H1 (cell line): ENCODE data around the gene HSPB1. TPM values are rescaled to one million over a fixed set of nuclear protein-coding genes. Genes with fewer than 3 reads are reported as not detected.
A peak's percentile ranks its signal among the peaks of the same experiment; 100 is the strongest.

Experiments used
- CTCF ChIA-PET: fragments of 300-600 bp; sonication (Branson Sonifier 250); formaldehyde crosslinking; loops from one replicate; lab custom pipeline; 2021; ENCODE audit not compliant: partially characterized antibody; lab: Charles Lee
- POLR2A ChIA-PET: fragments of 300-600 bp; sonication (Branson Sonifier 250); formaldehyde crosslinking; loops from one replicate; lab custom pipeline; 2021; ENCODE audit warnings: inconsistent platforms; ENCODE audit not compliant: partially characterized antibody; lab: Charles Lee
- DNase-seq, 2 experiments: peaks; one replicate each; pipeline versions ENCODE4 v3.0.0 to v3.0.0-alpha.2; 2010 to 2022; ENCODE audit warnings: low spot score in 2 of 2, low read depth in 1 of 2, mixed read lengths in 1 of 2
- FAIRE-seq: peaks from 2 replicates; lab custom pipeline; 2011; peaks lifted over from hg19 to GRCh38; lab: Jason Lieb, UNC
- H2AFZ ChIP-seq: 2 replicates; pipeline ENCODE4 v1.8.1; 2012; ENCODE audit warnings: low read length, inconsistent platforms
- H2AK5ac ChIP-seq: 2 replicates; pipeline ENCODE4 v1.6.1; 2013; ENCODE audit warnings: low read depth, low read length
- H2BK120ac ChIP-seq: replicated peaks from 2 replicates; pipeline ENCODE3; 2013; ENCODE audit warnings: low read depth, low read length, inconsistent platforms
- H2BK12ac ChIP-seq: 2 replicates; pipeline ENCODE4 v1.6.1; 2013; ENCODE audit warnings: low read depth, low read length
- H2BK15ac ChIP-seq: 2 replicates; pipeline ENCODE4 v1.6.1; 2013; ENCODE audit warnings: low read length
- H2BK20ac ChIP-seq: 2 replicates; pipeline ENCODE4 v1.6.1; 2013; ENCODE audit warnings: low read length
- H2BK5ac ChIP-seq: 2 replicates; pipeline ENCODE4 v1.6.1; 2013; ENCODE audit warnings: low read depth, low read length
- H3K14ac ChIP-seq: 2 replicates; pipeline ENCODE4 v1.6.1; 2013; ENCODE audit warnings: inconsistent platforms; ENCODE audit not compliant: insufficient read length
- H3K18ac ChIP-seq: 2 replicates; pipeline ENCODE4 v1.6.1; 2013; ENCODE audit warnings: low read length; ENCODE audit errors: extremely low read depth
- H3K23ac ChIP-seq: 2 replicates; pipeline ENCODE4 v1.6.1; 2013; ENCODE audit warnings: inconsistent platforms; ENCODE audit not compliant: insufficient read length
- H3K23me2 ChIP-seq: 2 replicates; pipeline ENCODE4 v1.6.1; 2013; ENCODE audit warnings: low read depth, low read length
- H3K27ac ChIP-seq: 2 replicates; pipeline ENCODE4 v1.6.1; 2011; ENCODE audit warnings: low read depth, low read length, inconsistent platforms
- H3K27me3 ChIP-seq, 4 experiments: replicated peaks in 1 of 4; 1 replicate in 1 of 4; 2 replicates in 3 of 4; pipeline versions ENCODE4 v1.6.1 to v1.8.1; 2011 to 2013; ENCODE audit warnings: low read length in 3 of 4, mild to moderate bottlenecking in 3 of 4, inconsistent platforms in 2 of 4, mixed read lengths in 2 of 4, moderate library complexity in 1 of 4; ENCODE audit not compliant: control insufficient read depth in 3 of 4, insufficient read depth in 3 of 4; ENCODE audit errors: extremely low read depth in 1 of 4
- H3K36me3 ChIP-seq, 4 experiments: 2 replicates each; pipeline versions ENCODE4 v1.6.1 to v1.8.1; 2011 to 2013; ENCODE audit warnings: mild to moderate bottlenecking in 4 of 4, low read length in 3 of 4, moderate library complexity in 2 of 4, control low read depth in 1 of 4, inconsistent platforms in 1 of 4; ENCODE audit not compliant: insufficient read depth in 4 of 4, control insufficient read depth in 2 of 4
- H3K4ac ChIP-seq: replicated peaks from 2 replicates; pipeline ENCODE3; 2013; ENCODE audit warnings: low read length, low read depth, mixed read lengths, inconsistent platforms; ENCODE audit not compliant: insufficient read length
- H3K4me1 ChIP-seq, 4 experiments: replicated peaks in 1 of 4; 1 replicate in 1 of 4; 2 replicates in 3 of 4; pipeline versions ENCODE4 v1.6.1 to v1.8.1; 2011 to 2013; ENCODE audit warnings: low read length in 3 of 4, inconsistent platforms in 2 of 4, mixed read lengths in 1 of 4; ENCODE audit not compliant: insufficient read depth in 4 of 4, control insufficient read depth in 3 of 4
- H3K4me2 ChIP-seq, 2 experiments: 2 replicates each; pipeline versions ENCODE4 v1.6.1 to v1.8.1; 2011 to 2013; ENCODE audit warnings: low read depth in 2 of 2, low read length in 2 of 2, control low read depth in 1 of 2, inconsistent platforms in 1 of 2, mild to moderate bottlenecking in 1 of 2; ENCODE audit not compliant: insufficient read depth in 1 of 2
- H3K4me3 ChIP-seq, 4 experiments: fragments of 200-600, 300-600 bp in 1 of 4; sonication (generic), shearing (Covaris generic), sonication (Bioruptor Twin) in 1 of 4; 2 replicates each; pipeline versions ENCODE4 v1.5.1 to v1.8.1; 2011 to 2016; ENCODE audit warnings: low read length in 4 of 4, low read depth in 3 of 4, control low read depth in 2 of 4, inconsistent platforms in 2 of 4, mild to moderate bottlenecking in 2 of 4, mixed read lengths in 1 of 4, moderate library complexity in 1 of 4; ENCODE audit not compliant: insufficient read depth in 2 of 4; ENCODE audit errors: extremely low read depth in 1 of 4
- H3K56ac ChIP-seq: replicated peaks from 2 replicates; pipeline ENCODE3; 2013; ENCODE audit warnings: low read depth, mild to moderate bottlenecking, mixed read lengths, low read length, inconsistent platforms; ENCODE audit not compliant: insufficient read length
- H3K79me1 ChIP-seq: 2 replicates; pipeline ENCODE4 v1.6.1; 2013; ENCODE audit warnings: low read depth, low read length, control low read depth
- H3K79me2 ChIP-seq, 2 experiments: 2 replicates each; pipeline versions ENCODE4 v1.6.1 to v1.8.1; 2012 to 2013; ENCODE audit warnings: low read length in 2 of 2, mild to moderate bottlenecking in 2 of 2, inconsistent platforms in 1 of 2; ENCODE audit not compliant: insufficient read depth in 2 of 2, control insufficient read depth in 1 of 2
- H3K9ac ChIP-seq, 4 experiments: replicated peaks in 1 of 4; 1 replicate in 1 of 4; 2 replicates in 3 of 4; pipeline versions ENCODE4 v1.6.1 to v1.8.1; 2011 to 2013; ENCODE audit warnings: low read depth in 3 of 4, low read length in 3 of 4, control low read depth in 2 of 4, mild to moderate bottlenecking in 2 of 4, moderate library complexity in 2 of 4, inconsistent platforms in 1 of 4; ENCODE audit errors: extremely low read depth in 1 of 4
- H3K9me3 ChIP-seq, 2 experiments: 2 replicates each; pipeline versions ENCODE4 v1.6.1 to v1.8.1; 2012 to 2013; ENCODE audit warnings: mild to moderate bottlenecking in 2 of 2, moderate library complexity in 2 of 2, control low read depth in 1 of 2, inconsistent platforms in 1 of 2, low read depth in 1 of 2, low read length in 1 of 2, mixed read lengths in 1 of 2; ENCODE audit not compliant: insufficient read depth in 2 of 2
- H4K20me1 ChIP-seq, 2 experiments: replicated peaks in 1 of 2; 2 replicates each; pipeline versions ENCODE3 to v1.8.1; 2011 to 2013; ENCODE audit warnings: inconsistent platforms in 2 of 2, low read length in 2 of 2, mild to moderate bottlenecking in 1 of 2; ENCODE audit not compliant: insufficient read depth in 2 of 2, control insufficient read depth in 1 of 2
- H4K5ac ChIP-seq: 2 replicates; pipeline ENCODE4 v1.6.1; 2013; ENCODE audit warnings: low read length, low read depth, mixed read lengths, inconsistent platforms; ENCODE audit not compliant: insufficient read length
- H4K8ac ChIP-seq: 2 replicates; pipeline ENCODE4 v1.8.0; 2013; ENCODE audit warnings: mild to moderate bottlenecking, moderate library complexity, low read length, inconsistent platforms; ENCODE audit not compliant: insufficient read depth; ENCODE audit errors: extremely low read depth
- H4K91ac ChIP-seq: replicated peaks from 2 replicates; pipeline ENCODE3; 2013; ENCODE audit warnings: low read length, mixed read lengths, inconsistent platforms; ENCODE audit not compliant: insufficient read length
- ATF2 ChIP-seq: IDR thresholded peaks from 2 replicates; pipeline ENCODE4 v1.6.1; 2012; ENCODE audit warnings: low read length, inconsistent platforms
- KDM1A ChIP-seq: fragments of 200-600, 300-600 bp; sonication (generic); IDR thresholded peaks from 2 replicates; pipeline ENCODE4 v1.7.1; 2016; ENCODE audit warnings: mild to moderate bottlenecking, low read length, borderline replicate concordance
- RXRA ChIP-seq: IDR thresholded peaks from 2 replicates; pipeline ENCODE4 v1.6.1; 2011; ENCODE audit warnings: low read depth, mild to moderate bottlenecking, low read length, moderate library complexity; ENCODE audit not compliant: insufficient read depth
- SIX5 ChIP-seq: IDR thresholded peaks from 2 replicates; pipeline ENCODE4 v1.6.1; 2011; ENCODE audit warnings: mild to moderate bottlenecking, low read depth, low read length
- SP1 ChIP-seq: IDR thresholded peaks from 2 replicates; pipeline ENCODE4 v1.6.1; 2011; ENCODE audit warnings: low read depth, low read length
- SP4 ChIP-seq: IDR thresholded peaks from 2 replicates; pipeline ENCODE4 v1.6.1; 2012; ENCODE audit warnings: low read length, inconsistent platforms
- TAF1 ChIP-seq: IDR thresholded peaks from 2 replicates; pipeline ENCODE4 v1.6.1; 2011; ENCODE audit warnings: mild to moderate bottlenecking, low read depth, low read length
- TEAD4 ChIP-seq: IDR thresholded peaks from 2 replicates; pipeline ENCODE4 v1.6.1; 2012; ENCODE audit warnings: low read depth, low read length, inconsistent platforms, mixed read lengths
- USF2 ChIP-seq: IDR thresholded peaks from 2 replicates; pipeline ENCODE4 v1.6.1; 2011; ENCODE audit warnings: low read length, improper control_type of control experiment
- WGBS, 2 experiments: shearing (Covaris generic) in 1 of 2; methylation state at CpG; one replicate each; pipeline versions ENCODE4 v1.1.6 to v1.1.7; 2013 to 2015; ENCODE audit warnings: low lambda C conversion rate in 2 of 2, mixed read lengths in 2 of 2, inconsistent platforms in 1 of 2, low coverage in 1 of 2, missing lambda C conversion rate in 1 of 2; ENCODE audit not compliant: insufficient replicate concordance in 2 of 2, insufficient coverage in 1 of 2, insufficient read length in 1 of 2; ENCODE audit errors: extremely low coverage in 1 of 2, missing lambda C conversion rate in 1 of 2; 5-methylcytosine and 5-hydroxymethylcytosine counted together
- polyA plus RNA-seq, 7 experiments: library from polyadenylated mRNA; depleted of rRNA in 3 of 7; stranded (reverse) in 5 of 7; unstranded in 2 of 7; fragments of >200 nt in 5 of 7; fragments of 200-250 nt in 2 of 7; gene quantifications; 1 replicate in 5 of 7; 2 replicates in 1 of 7; 4 replicates in 1 of 7; pipeline versions ENCODE4 v1.2.1 to v1.2.3, GENCODE V29; 2011 to 2013; ENCODE audit warnings: missing spikeins in 2 of 7, mixed read lengths in 2 of 7
- total RNA-seq: library from RNA; stranded (reverse); fragmentation: NEBNext Ultra II Directional; extraction: Animal tissue kit (Norgen Biotek cat#: 25700); gene quantifications from 2 replicates; pipeline ENCODE4 v1.2.1, GENCODE V29; 2021

HSPB1 gene
- total and polyA plus RNA-seq, 2 of the 8 experiments (the other 6 are each of a cell fraction or from before 2014, with no cell fraction given) = 165 to 254 TPM

DNA sequence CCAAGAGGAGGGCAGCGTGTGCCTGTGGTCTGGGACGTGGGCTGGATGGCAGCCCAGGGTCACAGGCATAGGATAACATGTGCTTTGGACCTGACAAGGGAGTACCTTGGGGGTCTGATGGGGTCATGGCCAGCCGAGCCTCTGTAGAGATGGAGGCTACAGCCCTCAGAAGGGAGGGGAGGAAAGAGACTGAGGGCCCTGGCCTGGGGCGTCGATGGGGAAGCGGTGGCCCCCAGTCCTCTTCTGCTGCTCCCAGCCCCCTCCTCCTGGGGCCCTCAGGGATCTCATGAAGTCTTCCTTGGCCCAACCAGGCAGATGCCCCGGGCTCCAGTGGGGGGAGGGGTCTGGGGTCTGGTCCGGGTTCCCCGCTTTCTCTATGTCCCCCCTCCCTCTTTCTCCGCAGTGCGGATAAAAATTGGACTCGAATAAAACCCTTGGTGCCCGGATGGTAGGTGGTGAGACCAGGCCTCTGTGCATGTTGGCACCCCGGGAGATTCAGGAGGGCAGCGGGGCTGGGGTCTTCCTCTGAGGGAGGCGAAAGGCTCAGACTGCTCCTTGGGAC is 15.6 kb upstream of the HSPB1 start:
- POLR2A ChIA-PET = interaction anchor here (1.2 to 2.6 kb wide), 4 partner anchors 12 to 27 kb away, joined by 3 to 11 read pairs (median 4); partner anchors contain the start of gene HSPB1
- TF ChIP-seq KDM1A (no peak), RXRA (no peak), USF2 (no peak), SP1 (no peak), SP4 (no peak), TAF1 (no peak), ATF2 (no peak), SIX5 (no peak), TEAD4 (no peak)
- TF ChIP-seq, all 59 proteins: peak for 0
- H4K5ac ChIP-seq = no peak overlapping the region

More for the DNA sequence above, 15.6 kb upstream of the HSPB1 start:
- Histone ChIP-seq H3K23ac (no peak overlapping the region), H3K36me3 (peaks cover 2 to 8% (median 3%) of the 10 kb centered on the region in 4 experiments; a peak in 4 of 8 replicates), H3K4me3 (no peak overlapping the region), H3K14ac (no peak overlapping the region), H3K4me1 (peaks cover 0 to 18% (median 10%) of the 10 kb centered on the region in 4 experiments; a peak in 6 of 7 replicates), H2BK5ac (no peak overlapping the region), H2BK120ac (no peak overlapping the region), H2AK5ac (no peak overlapping the region), H3K9me3 (no peaks in the 10 kb centered on the region), H2BK15ac (no peak overlapping the region), H3K79me2 (no peaks in the 10 kb centered on the region), H3K23me2 (peaks cover 4% of the 10 kb centered on the region), H3K4ac (no peak overlapping the region), H4K8ac (no peak overlapping the region; the same call in 1 of the 2 replicates), H3K27ac (no peak overlapping the region), H3K56ac (no peak overlapping the region), H3K79me1 (peaks cover 3% of the 10 kb centered on the region; the same call in 1 of the 2 replicates), H2AFZ (no peak overlapping the region), H3K27me3 (peaks cover 2 to 11% (median 6%) of the 10 kb centered on the region in 4 experiments; a peak in 4 of 7 replicates), H2BK20ac (no peak overlapping the region), H3K4me2 (no peak overlapping the region), H3K18ac (no peak overlapping the region), H3K9ac (no peak overlapping the region), H4K20me1 (peaks cover 0 to 4% of the 10 kb centered on the region in 2 experiments), H4K91ac (no peak overlapping the region), H2BK12ac (peak overlapping the region; percentile 27; the same call in 1 of the 2 replicates)
- FAIRE-seq = no peak
- DNase-seq = no peak
- CTCF ChIA-PET = interaction anchor here (0.5 to 19.4 kb wide), 3 partner anchors 24 to 1936 kb away, joined by 3 to 426 read pairs (median 4); partner anchors contain the start of gene HSPB1
- 92% methylated on average over 14 of the region's 16 CpGs; no CpG with 5 or more reads in 1 of the 2 experiments for WGBS, 2 experiments
